Astrocyte of the cerebellum (primary cell): ENCODE results near the gene BCKDK.
A peak's percentile ranks its signal among the peaks of the same experiment; 100 is the strongest.

Experiments
- DNase-seq: peaks from one replicate; pipeline ENCODE4 v3.0.0-alpha.2; 2011; ENCODE audit warnings: low read depth
- H3K4me3 ChIP-seq: 2 replicates; pipeline ENCODE4 v1.5.1; 2011; ENCODE audit warnings: mild to moderate bottlenecking, low read depth, low read length, moderate library complexity
- in situ Hi-C: cut with HindIII; loops from 2 replicates; pipeline ENCODE4 v1.10.0; 2017; ENCODE audit warnings: low sequenced_read_pairs
- TF ChIP-seq, protein P1 (sequence below): IDR thresholded peaks from 2 replicates; pipeline ENCODE4 v1.5.1; 2012; ENCODE audit warnings: low read length, low read depth, moderate library complexity, mild to moderate bottlenecking; ENCODE audit errors: missing control alignments

Gene BCKDK

DNA sequence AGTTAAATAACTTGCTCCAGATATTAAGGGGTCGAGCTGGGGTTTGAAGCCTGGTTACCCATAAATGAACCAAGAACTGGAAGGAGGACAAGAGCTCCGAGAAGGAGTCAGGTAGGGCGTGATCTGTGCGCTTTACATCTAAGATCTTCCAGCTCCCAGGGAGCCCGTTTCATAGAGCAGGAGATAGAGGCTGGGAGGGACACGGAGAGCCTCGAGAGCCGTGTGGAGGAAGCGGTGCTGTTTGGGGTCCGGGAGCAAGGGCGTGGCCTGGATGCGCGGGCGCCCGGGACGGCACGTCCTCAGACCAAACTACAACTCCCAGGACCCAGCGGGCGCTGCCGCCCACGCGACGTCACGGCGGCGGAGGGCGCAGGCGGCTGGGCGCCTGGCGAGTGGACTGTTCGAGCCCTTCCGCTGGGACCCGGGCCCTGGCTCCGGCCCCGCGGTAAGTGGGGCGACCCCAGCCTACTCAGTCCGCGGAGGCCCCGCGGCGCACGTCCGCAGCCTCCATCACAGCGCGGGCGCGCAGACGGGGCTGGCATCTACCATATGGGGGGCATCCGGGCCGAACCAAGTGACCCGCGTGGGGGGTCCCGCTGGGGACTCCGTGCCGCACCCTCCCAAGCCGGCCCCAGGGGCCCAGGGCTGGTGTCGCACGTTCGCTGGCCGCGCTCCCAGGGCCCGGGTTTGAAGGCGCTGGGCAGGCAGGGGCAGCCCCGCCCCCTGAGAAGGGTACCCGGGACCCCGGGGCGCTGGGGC is at the start of gene BCKDK:
TSS of gene BCKDK (plus strand) at position 352 of the 759 bp plus-strand sequence. CDS start 838 bp downstream, outside the sequence.
- DNase-seq, result no peak
- in situ Hi-C loops, result no loop called here
- TF ChIP-seq, protein P1, sequence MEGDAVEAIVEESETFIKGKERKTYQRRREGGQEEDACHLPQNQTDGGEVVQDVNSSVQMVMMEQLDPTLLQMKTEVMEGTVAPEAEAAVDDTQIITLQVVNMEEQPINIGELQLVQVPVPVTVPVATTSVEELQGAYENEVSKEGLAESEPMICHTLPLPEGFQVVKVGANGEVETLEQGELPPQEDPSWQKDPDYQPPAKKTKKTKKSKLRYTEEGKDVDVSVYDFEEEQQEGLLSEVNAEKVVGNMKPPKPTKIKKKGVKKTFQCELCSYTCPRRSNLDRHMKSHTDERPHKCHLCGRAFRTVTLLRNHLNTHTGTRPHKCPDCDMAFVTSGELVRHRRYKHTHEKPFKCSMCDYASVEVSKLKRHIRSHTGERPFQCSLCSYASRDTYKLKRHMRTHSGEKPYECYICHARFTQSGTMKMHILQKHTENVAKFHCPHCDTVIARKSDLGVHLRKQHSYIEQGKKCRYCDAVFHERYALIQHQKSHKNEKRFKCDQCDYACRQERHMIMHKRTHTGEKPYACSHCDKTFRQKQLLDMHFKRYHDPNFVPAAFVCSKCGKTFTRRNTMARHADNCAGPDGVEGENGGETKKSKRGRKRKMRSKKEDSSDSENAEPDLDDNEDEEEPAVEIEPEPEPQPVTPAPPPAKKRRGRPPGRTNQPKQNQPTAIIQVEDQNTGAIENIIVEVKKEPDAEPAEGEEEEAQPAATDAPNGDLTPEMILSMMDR, result no peak
- peak within 1 kb of the TSS; percentile 98 for H3K4me3 ChIP-seq

DNA sequence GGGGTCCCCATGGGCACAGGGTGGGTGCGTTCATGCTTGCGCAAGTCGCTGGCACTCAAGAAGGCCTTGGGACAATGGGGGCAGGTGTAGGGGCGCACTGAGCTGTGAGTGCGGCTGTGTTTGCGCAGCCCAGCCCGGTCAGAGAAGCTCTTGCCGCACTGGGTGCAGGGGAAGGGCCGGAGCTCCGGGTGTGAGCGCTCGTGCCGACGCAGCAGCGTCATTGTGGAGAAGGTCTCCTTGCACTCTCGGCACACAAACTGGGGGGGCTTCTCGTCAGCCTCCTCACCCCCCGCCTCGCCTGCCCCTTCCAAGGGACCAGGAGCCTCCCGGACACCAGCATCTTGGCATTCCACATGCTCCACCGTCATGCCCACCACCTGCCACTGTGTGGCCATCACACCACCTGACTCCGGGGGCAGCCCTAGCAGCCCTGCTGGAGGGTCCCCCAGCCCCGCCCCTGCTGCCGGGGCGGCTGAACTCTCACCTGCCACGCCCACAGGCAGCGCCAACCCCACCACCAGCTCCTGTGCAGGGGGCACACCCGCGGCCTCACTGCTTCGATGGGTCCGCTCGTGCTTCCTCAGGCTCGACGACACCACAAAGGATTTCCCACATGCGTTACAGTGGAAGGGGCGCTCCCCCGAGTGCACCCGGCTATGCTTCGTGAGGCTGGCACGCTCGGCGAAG is 46.9 kb upstream of the BCKDK start:
- no peak overlapping the region for H3K4me3 ChIP-seq
- in situ Hi-C loops, result loop anchor here (5.0 to 25.0 kb wide), 2 partner anchors 59 to 124 kb away; partner anchors contain the start of gene ORAI3
- no peak for DNase-seq
- TF ChIP-seq, protein P1, result no peak

DNA sequence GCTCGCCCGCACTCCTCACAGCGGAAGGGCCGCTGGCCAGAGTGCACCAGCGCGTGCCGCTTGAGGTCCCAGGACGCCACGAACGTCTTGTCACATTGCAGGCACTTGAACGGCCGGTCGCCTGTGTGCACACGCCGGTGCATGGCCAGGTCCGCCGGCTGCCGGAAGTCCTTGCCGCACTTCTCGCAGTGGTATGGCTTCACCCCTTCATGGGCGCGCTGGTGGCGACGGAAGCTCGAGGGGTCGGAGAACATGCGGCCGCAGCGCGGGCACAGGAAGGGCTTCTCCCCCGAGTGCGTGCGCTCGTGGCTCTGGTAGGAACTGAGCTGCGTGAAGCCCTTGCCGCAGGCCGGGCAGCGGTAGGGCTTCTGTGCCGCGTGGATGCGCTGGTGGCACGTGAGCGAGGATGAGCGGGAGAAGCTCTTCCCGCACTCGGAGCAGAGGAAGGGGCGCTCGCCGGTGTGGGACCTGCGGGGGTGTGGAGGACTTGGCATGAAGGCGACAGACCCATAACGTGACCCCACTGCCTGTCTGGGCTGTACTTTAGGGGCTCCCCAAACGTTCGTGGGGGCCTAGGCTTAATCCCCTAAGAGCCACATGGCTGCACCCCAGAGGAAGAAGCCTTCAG is 46.3 kb upstream of the BCKDK start:
- in situ Hi-C loops, result loop anchor here (5.0 to 25.0 kb wide), 2 partner anchors 60 to 125 kb away; partner anchors contain the start of gene ORAI3
- TF ChIP-seq, protein P1, result no peak
- H3K4me3 ChIP-seq, result no peak overlapping the region
- DNase-seq, result no peak

DNA sequence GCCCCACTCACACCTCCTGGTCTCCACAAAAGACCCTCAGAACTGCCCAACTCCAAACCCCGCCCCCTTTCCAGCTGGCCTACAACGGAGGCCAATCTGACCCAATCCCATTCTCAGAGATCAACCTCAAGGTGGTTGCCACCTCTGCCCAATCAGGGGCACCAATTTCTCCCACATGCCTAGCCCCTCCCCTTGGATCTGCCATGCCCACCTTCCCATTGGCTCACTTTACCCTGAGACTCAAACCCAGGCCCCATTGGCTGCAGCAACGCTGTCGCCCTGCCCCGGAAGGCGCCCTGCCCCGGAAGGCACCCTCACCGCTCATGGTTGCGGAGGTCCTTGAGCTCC is 44.7 kb upstream of the BCKDK start:
- in situ Hi-C loops, result loop anchor here (5.0 to 25.0 kb wide), 2 partner anchors 61 to 126 kb away; partner anchors contain the start of gene ORAI3
- no peak for DNase-seq

GRCh38 chr16:31063843-31064611 is 44.2 kb upstream of the BCKDK start:
- no peak for DNase-seq
- TF ChIP-seq, protein P1, result no peak
- no peak overlapping the region for H3K4me3 ChIP-seq
- in situ Hi-C loops, result loop anchor here (5.0 to 25.0 kb wide), 2 partner anchors 62 to 127 kb away; partner anchors contain the start of gene ORAI3

More for the DNA sequence above, 44.7 kb upstream of the BCKDK start:
- no peak overlapping the region for H3K4me3 ChIP-seq
- TF ChIP-seq, protein P1, result no peak
